Hematopoietic multipotent progenitor cell (in vitro differentiated cells): ENCODE measurements around the gene NLGN1. TPM values are rescaled to one million over a fixed set of nuclear protein-coding genes. Genes with fewer than 3 reads are reported as not detected.
"Not testable (repeated sequence)": the region's sequence is repeated elsewhere in the genome, so short reads cannot be mapped to it uniquely, and the experiment has no call there.

Experiments used
- DNase-seq, 3 donors: peaks; one replicate each; pipeline ENCODE4 v3.0.0-alpha.2; 2011 to 2015; ENCODE audit warnings: low read depth in 2 of 3, low spot score in 2 of 3
- total RNA-seq: library from RNA; depleted of rRNA; stranded (reverse); fragments of >200 nt; gene quantifications from one replicate; pipeline ENCODE4 v1.2.3, GENCODE V29; 2012

Gene NLGN1
- total RNA-seq, 1 donor: 2.2 TPM

DNA sequence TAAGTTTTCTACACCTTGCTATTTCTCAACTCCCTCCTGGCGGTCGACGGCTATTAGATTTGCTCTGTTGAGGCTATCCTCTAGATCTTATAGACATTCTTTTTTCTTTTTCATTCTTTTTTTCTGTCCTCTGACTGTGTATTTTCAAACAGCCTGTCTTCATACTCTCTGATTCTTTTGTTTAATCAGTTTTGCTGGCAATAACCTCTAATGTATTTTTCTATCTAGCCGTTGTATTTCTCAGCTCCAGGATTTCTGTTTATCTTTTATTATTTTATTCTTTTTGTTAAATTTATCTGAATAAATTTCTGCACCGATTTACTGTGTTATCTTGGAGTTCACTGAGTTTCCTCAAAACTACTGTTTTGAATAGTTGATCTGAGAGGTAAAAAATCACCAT, 31.5 kb downstream of the NLGN1 start:
- DNase-seq: no peak

DNA sequence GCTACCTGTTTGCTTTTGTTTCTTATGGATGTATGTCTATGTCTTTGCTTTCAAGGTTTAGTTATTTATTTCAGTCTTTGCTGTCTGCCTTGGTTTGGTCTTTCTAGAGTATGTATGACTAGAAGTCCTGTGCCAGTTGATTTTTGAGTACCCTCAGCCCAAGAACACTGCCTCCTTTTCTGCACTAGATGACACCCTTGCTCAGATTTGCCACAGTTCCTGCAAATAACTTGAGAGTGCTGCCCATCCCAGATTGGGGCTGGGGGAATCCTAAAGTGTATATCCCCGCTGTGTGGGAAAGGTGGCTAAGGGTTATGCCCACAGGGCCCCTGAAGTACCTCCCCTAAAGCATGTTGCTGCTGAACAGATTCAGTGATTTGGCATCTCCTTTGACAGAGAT, 32.0 kb downstream of the NLGN1 start:
- DNase-seq: no peak

DNA sequence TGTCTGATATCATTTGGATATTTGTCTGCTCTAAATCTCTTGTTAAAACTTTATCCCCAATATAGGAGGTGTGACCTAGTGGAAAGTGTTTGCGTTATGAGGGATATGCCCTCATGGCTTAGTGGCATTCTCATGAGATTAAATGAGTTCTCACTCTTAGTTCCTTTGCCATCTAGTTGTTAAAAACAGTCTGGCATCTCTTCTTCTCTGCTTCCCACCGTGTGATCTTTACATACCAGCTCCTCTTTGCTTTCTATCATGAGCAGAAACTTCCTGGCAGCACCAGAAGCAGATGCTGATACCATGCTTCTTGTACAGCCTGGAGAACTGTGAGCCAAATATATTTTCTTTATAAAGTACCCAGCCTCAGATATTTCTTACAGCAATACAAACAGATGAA, 33.0 kb downstream of the NLGN1 start:
- no peak for DNase-seq

GRCh38 chr3:173439004-173439403, 41.5 kb downstream of the NLGN1 start:
- no peak for DNase-seq

DNA sequence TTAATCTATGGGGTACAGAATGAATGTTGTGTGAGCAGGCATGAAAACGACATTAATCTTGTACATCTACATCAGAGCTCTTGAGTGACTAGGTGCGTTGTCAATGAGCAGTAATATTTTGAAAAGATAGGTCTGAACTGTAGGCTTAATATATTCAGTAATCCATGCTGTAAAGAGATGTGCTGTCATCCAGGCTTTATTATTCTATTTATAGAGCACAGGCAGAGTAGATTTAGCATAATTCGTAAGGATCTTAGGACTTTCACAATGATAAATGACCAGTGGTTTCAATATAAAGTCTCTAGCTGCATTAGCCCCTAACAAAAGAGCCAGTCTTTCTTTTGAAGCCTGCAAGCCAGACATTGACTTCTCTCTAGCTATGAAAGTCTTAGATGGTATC, 43.0 kb downstream of the NLGN1 start:
- no peak for DNase-seq

DNA sequence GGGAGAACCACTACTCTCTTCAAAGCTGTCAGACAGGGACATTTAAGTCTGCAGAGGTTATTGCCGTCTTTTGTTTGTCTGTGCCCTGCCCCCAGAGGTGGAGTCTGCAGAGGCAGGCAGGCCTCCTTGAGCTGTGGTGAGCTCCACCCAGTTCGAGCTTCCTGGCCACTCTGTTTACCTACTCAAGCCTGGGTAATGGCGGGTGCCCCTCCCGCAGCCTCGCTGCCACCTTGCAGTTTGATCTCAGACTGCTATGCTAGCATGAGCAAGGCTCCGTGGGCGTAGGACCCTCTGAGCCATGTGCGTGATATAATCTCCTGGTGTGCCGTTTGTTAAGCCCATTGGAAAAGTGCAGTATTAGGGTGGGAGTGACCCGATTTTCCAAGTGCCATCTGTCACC, 54.0 kb downstream of the NLGN1 start:
- DNase-seq: not testable (repeated sequence)

- no peak for DNase-seq
Observed at GRCh38 chr3:173463250-173463649, 65.7 kb downstream of the NLGN1 start.

- DNase-seq: no peak
Observed at GRCh38 chr3:173465112-173465511, 67.6 kb downstream of the NLGN1 start.

DNA sequence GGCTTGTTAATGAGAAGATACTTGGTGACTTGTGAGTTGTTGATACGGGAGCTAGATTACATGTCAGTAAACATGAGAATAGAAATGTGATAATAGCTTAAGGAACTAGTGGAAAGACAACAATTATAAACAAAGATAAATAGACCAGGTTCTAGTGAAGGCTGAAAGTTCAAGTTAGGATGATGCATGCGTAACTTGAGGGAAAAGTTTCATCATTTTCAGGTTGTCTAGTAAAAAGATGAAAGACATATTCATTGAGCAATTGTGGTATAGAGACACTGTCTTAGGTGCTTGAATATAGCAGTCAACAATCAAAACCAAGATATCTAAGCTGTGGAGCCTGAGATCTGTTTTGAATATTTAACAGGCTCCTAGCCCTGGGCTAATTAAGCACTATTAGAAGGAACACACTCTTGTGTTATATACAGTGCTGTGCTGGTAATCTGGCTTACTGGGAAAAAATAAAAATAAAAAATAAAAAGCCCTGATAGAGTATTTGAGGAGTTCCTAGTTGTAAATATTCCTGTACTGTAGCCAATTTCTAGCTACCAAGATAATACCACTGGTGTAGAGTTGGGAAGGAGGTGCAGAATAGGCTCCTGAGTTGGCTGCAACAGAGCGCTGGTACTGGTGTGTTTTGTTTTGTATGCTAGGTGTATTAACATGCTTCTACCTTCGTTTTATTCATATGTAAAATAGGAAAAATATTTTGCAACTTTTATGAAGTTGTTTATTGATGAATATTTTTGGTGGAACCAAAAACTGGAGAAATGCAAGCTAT, 68.5 kb downstream of the NLGN1 start:
- DNase-seq: no peak

DNA sequence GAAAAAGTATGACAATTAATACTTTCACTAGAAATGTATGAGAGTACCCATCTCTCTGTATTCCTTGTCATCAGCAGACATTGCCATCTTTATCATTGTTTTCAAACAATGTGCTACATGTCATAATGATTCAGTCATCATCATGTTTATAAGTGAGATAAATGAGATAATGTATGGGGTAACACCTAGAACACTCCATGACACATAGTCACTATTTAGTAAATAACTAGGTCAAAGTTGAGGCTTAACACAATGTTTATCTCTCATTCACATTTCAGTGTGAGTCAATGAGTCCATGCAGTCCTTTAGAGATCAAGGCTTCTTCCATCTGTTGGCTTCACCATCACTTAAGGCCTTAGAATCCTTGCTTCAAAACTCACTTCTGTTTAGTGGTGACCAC, 70.0 kb downstream of the NLGN1 start:
- no peak for DNase-seq

GRCh38 chr3:173473237-173473636, 75.7 kb downstream of the NLGN1 start:
- DNase-seq: no peak

- DNase-seq: no peak
Observed at GRCh38 chr3:173479301-173479700, 81.8 kb downstream of the NLGN1 start.

- no peak for DNase-seq
Observed at GRCh38 chr3:173501931-173502489, 104.5 kb downstream of the NLGN1 start.

DNA sequence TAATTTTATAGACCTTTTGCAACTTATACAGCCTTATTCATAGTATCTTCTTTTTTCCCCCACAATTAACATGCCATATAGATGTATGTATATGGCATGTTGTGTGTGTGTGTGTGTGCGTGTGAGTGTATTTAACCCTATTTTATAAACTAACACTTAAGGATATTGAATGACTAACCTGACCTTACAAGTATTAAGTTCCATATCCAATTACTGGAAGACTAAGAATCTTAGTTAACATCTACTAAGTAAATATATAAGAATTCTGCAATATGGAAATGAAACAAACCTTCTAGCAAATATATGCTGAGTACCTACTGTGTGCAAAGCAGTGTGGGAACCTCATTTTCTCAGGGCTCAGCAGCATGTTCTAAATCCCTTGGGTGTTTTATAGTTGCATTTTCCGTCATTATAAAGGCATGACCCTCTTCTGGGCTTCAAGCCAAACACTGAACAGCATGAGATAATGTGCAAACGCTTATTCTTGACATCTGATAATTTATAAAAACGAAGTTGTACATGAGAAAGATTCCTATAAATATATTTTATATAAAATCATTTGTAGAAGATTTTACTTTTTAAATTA, 105.5 kb downstream of the NLGN1 start:
- DNase-seq: no peak

- DNase-seq: no peak
Observed at GRCh38 chr3:173510565-173510964, 113.0 kb downstream of the NLGN1 start.

DNA sequence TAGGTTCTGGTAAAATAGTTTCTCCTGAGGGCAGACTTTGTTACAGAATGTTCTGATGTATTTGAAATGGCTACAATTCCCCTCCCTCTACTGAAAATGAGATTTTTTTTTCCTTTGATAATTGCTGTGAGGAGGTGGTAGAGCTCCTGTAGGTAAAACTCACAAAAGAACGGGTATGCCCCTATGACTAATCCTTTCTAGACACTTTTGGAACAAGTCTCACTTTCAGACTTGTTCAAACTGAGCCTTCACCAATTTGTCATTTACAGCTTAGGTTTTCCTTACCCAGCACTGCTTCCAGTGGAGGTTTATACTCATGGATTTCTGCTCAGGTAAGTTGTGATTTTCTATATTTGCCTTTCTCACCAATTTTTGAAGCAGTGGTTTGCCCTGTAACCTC, 115.6 kb downstream of the NLGN1 start:
- no peak for DNase-seq

GRCh38 chr3:173529062-173529711, 131.6 kb downstream of the NLGN1 start:
- DNase-seq: peak in 2 of 3 donors; percentile 12 to 36

DNA sequence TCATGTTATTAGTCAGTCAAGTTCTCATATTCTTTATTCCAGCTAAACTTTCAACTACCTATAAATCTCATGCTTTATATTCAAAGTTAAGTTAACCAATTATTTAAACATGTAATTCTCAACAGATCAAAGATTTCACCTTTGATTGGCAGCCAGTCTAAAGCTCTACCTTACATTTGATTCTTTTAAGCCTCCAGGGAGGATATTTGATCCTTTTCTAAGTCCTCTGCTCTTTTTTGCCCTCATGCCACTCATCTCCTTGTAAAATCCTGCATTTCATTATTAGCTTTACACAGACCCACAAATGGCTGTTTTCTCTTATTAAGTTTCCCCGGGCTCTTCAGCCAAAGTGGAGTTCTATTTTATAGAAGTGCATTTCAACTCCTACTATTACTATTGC, 134.1 kb downstream of the NLGN1 start:
- DNase-seq: no peak

DNA sequence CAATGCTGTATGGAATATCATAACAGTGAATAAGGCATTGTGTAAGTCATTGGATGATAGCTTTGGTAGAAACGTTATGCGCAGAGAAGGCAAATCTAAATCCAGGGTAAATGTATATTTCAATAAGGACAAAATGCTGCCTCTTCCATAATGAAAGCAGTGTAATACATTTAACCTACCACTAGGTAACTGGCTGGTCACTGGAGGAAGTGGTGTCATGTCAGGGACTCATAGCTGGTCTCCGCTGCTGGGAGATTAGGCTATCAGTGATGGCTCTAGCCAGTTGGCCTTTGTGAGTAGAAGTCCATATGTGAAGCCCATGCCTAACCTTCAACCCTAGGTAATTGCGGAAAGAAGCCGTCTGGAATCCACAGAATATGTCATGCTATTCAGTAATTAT, 140.9 kb downstream of the NLGN1 start:
- no peak for DNase-seq

DNA sequence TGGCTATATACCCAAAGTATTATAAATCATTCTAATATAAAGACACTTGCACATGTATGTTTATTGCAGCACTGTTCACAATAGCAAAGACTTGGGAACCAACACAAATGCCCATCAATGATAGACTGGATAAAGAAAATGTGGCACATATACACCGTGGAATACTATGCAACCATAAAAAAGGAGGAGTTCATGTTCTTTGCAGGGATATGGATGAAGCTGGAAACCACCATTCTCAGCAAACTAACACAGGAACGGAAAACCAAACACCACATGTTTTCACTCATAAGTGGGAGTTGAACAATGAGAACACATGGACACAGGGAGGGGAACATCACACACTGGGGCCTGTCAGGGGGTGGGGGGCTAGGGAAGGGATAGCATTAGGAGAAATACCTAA, 148.0 kb downstream of the NLGN1 start:
- DNase-seq: not testable (repeated sequence)

DNA sequence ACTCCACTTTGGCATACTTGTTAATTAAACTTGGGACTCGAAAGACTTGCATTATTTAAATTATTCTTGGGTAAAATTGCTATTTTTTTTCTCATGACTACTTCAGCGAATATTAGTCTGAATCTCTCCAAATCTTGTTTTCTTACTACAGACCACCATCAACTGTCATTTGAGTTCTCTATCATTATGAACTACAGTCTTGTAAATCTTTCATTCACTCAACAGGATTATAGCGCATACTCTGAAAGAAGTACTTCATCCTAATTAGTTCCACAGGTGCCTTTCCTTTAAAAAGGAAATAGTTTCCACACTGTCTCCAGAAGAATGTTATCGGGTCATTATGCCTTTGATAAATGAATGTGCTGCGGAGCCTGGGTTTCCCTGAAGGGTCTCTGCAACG, 149.5 kb downstream of the NLGN1 start:
- no peak for DNase-seq

DNA sequence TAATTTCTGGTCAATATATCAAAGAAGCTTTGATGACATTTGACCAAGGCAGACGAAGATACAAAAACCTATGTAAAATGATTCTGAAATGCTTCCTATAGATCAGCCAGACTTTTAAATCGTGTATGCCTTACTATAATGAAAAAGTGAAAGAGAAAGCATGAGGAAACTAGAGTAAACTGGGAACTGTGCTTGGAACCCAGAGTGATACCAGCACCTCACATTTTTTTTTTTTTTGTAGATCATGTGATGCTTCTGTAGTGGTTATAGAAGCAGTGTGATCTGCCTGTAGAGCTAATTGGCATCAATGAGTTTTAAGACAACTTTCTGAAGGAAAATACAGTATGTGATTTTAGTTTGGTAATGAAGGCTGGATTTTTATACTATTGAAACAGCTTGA, 150.7 kb downstream of the NLGN1 start:
- peak in 2 of 3 donors; percentile 5 to 34 for DNase-seq
